IMR-90 (cell line): ENCODE measurements around the gene FAM83B. TPM values are rescaled to one million over a fixed set of nuclear protein-coding genes. Genes with fewer than 3 reads are reported as not detected.
A peak's percentile ranks its signal among the peaks of the same experiment; 100 is the strongest.

Experiments used
- ATAC-seq: fragments of 200-7000 bp; cut with Tn5 transposase; 2 replicates; pipeline ENCODE4 v1.9.1; 2020; ENCODE audit warnings: low read depth, mild to moderate bottlenecking, moderate library complexity
- BruUV-seq: library from RNA; stranded (reverse); fragments of 400-500 nt; replicated peaks from 2 replicates; lab custom pipeline; 2021; lab: Mats Ljungman, UMichigan
- CTCF ChIA-PET: fragments of 300-600 bp; formaldehyde crosslinking; extraction: SDS; loops from one replicate; lab custom pipeline; 2021; ENCODE audit warnings: antibody characterized with exemption; lab: Yijun Ruan, JAX
- POLR2A ChIA-PET: fragments of 300-600 bp; sonication (Branson Sonifier 250); formaldehyde crosslinking; loops from one replicate; lab custom pipeline; 2022; ENCODE audit warnings: antibody characterized with exemption; ENCODE audit not compliant: unreplicated experiment; lab: Charles Lee
- DNase-seq: peaks from one replicate; pipeline ENCODE4 v3.0.0; 2013
- H2AFZ ChIP-seq: replicated peaks from 2 replicates; pipeline ENCODE3; 2013; ENCODE audit warnings: low read length, mild to moderate bottlenecking; ENCODE audit not compliant: poor library complexity
- H2AK5ac ChIP-seq: 2 replicates; pipeline ENCODE4 v1.6.1; 2013; ENCODE audit warnings: low read depth, low read length, inconsistent platforms
- H2AK9ac ChIP-seq: replicated peaks from 2 replicates; pipeline ENCODE3; 2013; ENCODE audit warnings: mild to moderate bottlenecking, low read depth, low read length, moderate library complexity; ENCODE audit not compliant: poor library complexity
- H2BK120ac ChIP-seq: 2 replicates; pipeline ENCODE4 v1.6.1; 2013; ENCODE audit warnings: low read depth, low read length, inconsistent platforms
- H2BK15ac ChIP-seq: 3 replicates; pipeline ENCODE4 v1.6.1; 2013; ENCODE audit warnings: low read depth, low read length, inconsistent platforms
- H2BK20ac ChIP-seq: 2 replicates; pipeline ENCODE4 v1.6.1; 2013; ENCODE audit warnings: low read depth, mild to moderate bottlenecking, inconsistent platforms, low read length, moderate library complexity
- H2BK5ac ChIP-seq: 2 replicates; pipeline ENCODE4 v1.6.1; 2013; ENCODE audit warnings: mild to moderate bottlenecking, low read depth, low read length, inconsistent platforms; ENCODE audit not compliant: poor library complexity, severe bottlenecking
- H3K14ac ChIP-seq: replicated peaks from 2 replicates; pipeline ENCODE4 v1.6.1; 2013; ENCODE audit warnings: low read depth, low read length, inconsistent platforms
- H3K18ac ChIP-seq: 2 replicates; pipeline ENCODE4 v1.6.1; 2013; ENCODE audit warnings: low read depth, low read length, control low read depth
- H3K23ac ChIP-seq: 2 replicates; pipeline ENCODE4 v1.6.1; 2013; ENCODE audit warnings: low read depth, low read length, inconsistent platforms
- H3K27ac ChIP-seq: 2 replicates; pipeline ENCODE4 v1.5.1; 2013; ENCODE audit warnings: mild to moderate bottlenecking, control low read depth, low read length; ENCODE audit not compliant: insufficient read depth
- H3K27me3 ChIP-seq: 2 replicates; pipeline ENCODE4 v1.6.1; 2013; ENCODE audit warnings: low read length; ENCODE audit not compliant: control insufficient read depth, insufficient read depth
- H3K36me3 ChIP-seq: 2 replicates; pipeline ENCODE4 v1.6.1; 2013; ENCODE audit warnings: low read length, mixed read lengths; ENCODE audit not compliant: control insufficient read depth, insufficient read depth
- H3K4ac ChIP-seq: 2 replicates; pipeline ENCODE4 v1.6.1; 2013; ENCODE audit warnings: low read depth, low read length, inconsistent platforms
- H3K4me1 ChIP-seq: 2 replicates; pipeline ENCODE4 v1.6.1; 2013; ENCODE audit warnings: low read length, mixed read lengths; ENCODE audit not compliant: control insufficient read depth, insufficient read depth
- H3K4me2 ChIP-seq: 2 replicates; pipeline ENCODE4 v1.6.1; 2013; ENCODE audit warnings: low read depth, mild to moderate bottlenecking, control low read depth, low read length, moderate library complexity
- H3K4me3 ChIP-seq: 2 replicates; pipeline ENCODE4 v1.5.1; 2013; ENCODE audit warnings: low read depth, mild to moderate bottlenecking, control low read depth, low read length, moderate library complexity; ENCODE audit not compliant: insufficient read depth
- H3K56ac ChIP-seq: 2 replicates; pipeline ENCODE4 v1.6.1; 2013; ENCODE audit warnings: low read length, inconsistent platforms; ENCODE audit not compliant: insufficient read depth; ENCODE audit errors: extremely low read depth
- H3K79me1 ChIP-seq, 2 experiments: 2 replicates each; pipeline ENCODE4 v1.6.1; 2013; ENCODE audit warnings: low read length in 2 of 2, inconsistent platforms in 1 of 2, low read depth in 1 of 2
- H3K9ac ChIP-seq: 2 replicates; pipeline ENCODE4 v1.6.1; 2013; ENCODE audit warnings: low read depth, low read length, control low read depth
- H3K9me1 ChIP-seq: 2 replicates; pipeline ENCODE4 v1.6.1; 2013; ENCODE audit warnings: low read length, inconsistent platforms; ENCODE audit not compliant: insufficient read depth
- H3K9me3 ChIP-seq: 2 replicates; pipeline ENCODE4 v1.6.1; 2013; ENCODE audit warnings: low read length; ENCODE audit not compliant: control insufficient read depth, insufficient read depth
- H4K20me1 ChIP-seq: 2 replicates; pipeline ENCODE4 v1.6.1; 2013; ENCODE audit warnings: low read length, inconsistent platforms; ENCODE audit not compliant: insufficient read depth
- H4K5ac ChIP-seq: 2 replicates; pipeline ENCODE4 v1.6.1; 2013; ENCODE audit warnings: mild to moderate bottlenecking, low read depth, low read length, control low read depth
- H4K8ac ChIP-seq, 2 experiments: 2 replicates each; pipeline ENCODE4 v1.6.1; 2013; ENCODE audit warnings: low read depth in 2 of 2, low read length in 2 of 2, control low read depth in 1 of 2, inconsistent platforms in 1 of 2
- H4K91ac ChIP-seq: 2 replicates; pipeline ENCODE4 v1.6.1; 2013; ENCODE audit warnings: low read depth, low read length, inconsistent platforms; ENCODE audit not compliant: insufficient read depth
- BHLHE40 ChIP-seq: fragments of 150-350 bp; IDR thresholded peaks from 2 replicates; pipeline ENCODE4 v1.6.1; 2016; ENCODE audit warnings: mild to moderate bottlenecking, low read depth, low read length
- CEBPB ChIP-seq: IDR thresholded peaks from 2 replicates; pipeline ENCODE4 v1.6.1; 2012; ENCODE audit warnings: low read depth, low read length, improper control_type of control experiment
- MAZ ChIP-seq: IDR thresholded peaks from 2 replicates; pipeline ENCODE4 v1.6.1; 2012; ENCODE audit warnings: low read depth, mild to moderate bottlenecking, low read length, improper control_type of control experiment, moderate library complexity, borderline replicate concordance
- NFE2L2 ChIP-seq: fragments of 150-350 bp; IDR thresholded peaks from 2 replicates; pipeline ENCODE4 v1.6.1; 2016; ENCODE audit warnings: low read depth, mild to moderate bottlenecking, low read length
- SMC3 ChIP-seq: fragments of 150-350 bp; IDR thresholded peaks from 2 replicates; pipeline ENCODE4 v1.6.1; 2016; ENCODE audit warnings: low read depth, mild to moderate bottlenecking, antibody characterized with exemption, low read length, moderate library complexity
- WGBS, 2 experiments: methylation state at CpG; one replicate each; pipeline versions ENCODE4 v1.1.5 to v1.1.7; 2013; ENCODE audit warnings: missing lambda C conversion rate in 2 of 2; ENCODE audit not compliant: insufficient read length in 1 of 2; ENCODE audit errors: extremely low coverage in 2 of 2; 5-methylcytosine and 5-hydroxymethylcytosine counted together
- dilution Hi-C: fragments of 300-500 bp; cut with HindIII; formaldehyde crosslinking; loops from one replicate; pipeline ENCODE4 v1.14.3; 2018; ENCODE audit warnings: low sequenced_read_pairs; ENCODE audit not compliant: unreplicated experiment
- in situ Hi-C: fragments of 300-500 bp; cut with MboI; formaldehyde crosslinking; loops from 3 replicates; pipeline ENCODE4 v1.14.3; 2019; ENCODE audit warnings: low sequenced_read_pairs, inconsistent platforms, mixed read lengths
- intact Hi-C: fragments of 100-400 bp; cut with micrococcal nuclease; formaldehyde crosslinking; loops from 2 replicates; pipeline ENCODE4 v1.10.0; 2022
- polyA plus RNA-seq, 3 experiments: library from polyadenylated mRNA; depleted of rRNA; stranded (reverse); fragments of >200 nt; gene quantifications; 2 replicates each; pipeline ENCODE4 v1.2.3, GENCODE V29; 2012; ENCODE audit warnings: low replicate concordance in 1 of 3
- total RNA-seq: library from RNA; depleted of rRNA; stranded (reverse); fragments of >200 nt; gene quantifications from 2 replicates; pipeline ENCODE4 v1.2.3, GENCODE V29; 2012

FAM83B gene
- total and polyA plus RNA-seq, 2 of the 4 experiments (the other 2 are of a cell fraction) = 0.02 to 0.18 TPM

- no peak overlapping the region for H2BK120ac ChIP-seq
- ChIA-PET CTCF (interaction anchor here (0.5 to 1.0 kb wide), 2 partner anchors 17 to 32 kb away, joined by 3 to 4 read pairs; no protein-coding TSS in a partner anchor), POLR2A (no interaction called here)
- no peak overlapping the region for H4K8ac ChIP-seq
- no peak overlapping the region for H3K14ac ChIP-seq
- no peak overlapping the region for H2BK20ac ChIP-seq
- no peak overlapping the region for H3K9ac ChIP-seq
- dilution Hi-C loops = no loop called here
- peak; percentile 72 for DNase-seq
- intact Hi-C loops = no loop called here
- in situ Hi-C loops = loop anchor here (25.0 kb wide), 1 partner anchor 873 kb away; no protein-coding TSS in a partner anchor
- no peak overlapping the region for H3K4me3 ChIP-seq
- H3K56ac ChIP-seq = no peak overlapping the region
- H3K23ac ChIP-seq = no peak overlapping the region
- BruUV-seq = no TSS peak
- H3K4me1 ChIP-seq = no peaks in the 10 kb centered on the region
- no peak overlapping the region; the same call in 1 of the 2 replicates for H3K4ac ChIP-seq
- no peak overlapping the region for H4K91ac ChIP-seq
- H2AFZ ChIP-seq = no peak overlapping the region
- no peak overlapping the region for H2AK9ac ChIP-seq
- H3K4me2 ChIP-seq = no peak overlapping the region
- H2BK5ac ChIP-seq = no peak overlapping the region
- WGBS, 2 experiments = no CpG with 5 or more reads among the region's 5 CpGs
- ATAC-seq = peak; percentile 67
- no peak for TF ChIP-seq SMC3
- TF ChIP-seq CEBPB = no peak
- TF ChIP-seq BHLHE40 = peak; percentile 53; the same call in 1 of the 2 replicates
- 0 out of 2 replicates have a peak, but pooled peaks have one; percentile 4 for TF ChIP-seq NFE2L2
- no peak for TF ChIP-seq MAZ
- H3K18ac ChIP-seq = no peak overlapping the region
- H3K9me1 ChIP-seq = no peaks in the 10 kb centered on the region
- H3K9me3 ChIP-seq = no peaks in the 10 kb centered on the region
- H3K36me3 ChIP-seq = no peaks in the 10 kb centered on the region
- H4K20me1 ChIP-seq = no peaks in the 10 kb centered on the region
- no peak overlapping the region for H3K27ac ChIP-seq
- H2BK15ac ChIP-seq = no peak overlapping the region
- no peaks in the 10 kb centered on the region for H3K27me3 ChIP-seq
- no peak overlapping the region for H2AK5ac ChIP-seq
- no peaks in the 10 kb centered on the region for H3K79me1 ChIP-seq
- H4K5ac ChIP-seq = no peak overlapping the region
These were observed 14.2 kb downstream of the FAM83B start for GRCh38 chr6:54860739-54861138.
